ENCODE measurements around the gene TSSK6. TPM values are rescaled to one million over a fixed set of nuclear protein-coding genes. Genes with fewer than 3 reads are reported as not detected.
A peak's percentile ranks its signal among the peaks of the same experiment; 100 is the strongest.

Gene TSSK6
- total and polyA plus RNA-seq, 8 donors: 0.69 to 2.5 (median 1.5) TPM

GRCh38 chr19:19485161-19485997, 30.0 kb downstream of the TSSK6 start:
- WGBS, 2 donors: 83 to 87% methylated on average over 15 of the region's 15 CpGs
- intact Hi-C loops (cut with DNase I): loop anchor here in 2 of 3 donors (5.0 to 10.0 kb wide), 2 partner anchors 111 to 113 kb away; no protein-coding TSS in a partner anchor

GRCh38 chr19:19482809-19483596, 32.3 kb downstream of the TSSK6 start:
- H3K4me3 ChIP-seq: no peak overlapping the region
- peak in 1 of 6 donors; percentile 43 for DNase-seq
- no peaks in the 10 kb centered on the region for H3K27me3 ChIP-seq
- peaks cover 10 to 12% (median 10%) of the 10 kb centered on the region in 3 donors for H3K4me1 ChIP-seq
- no peaks in the 10 kb centered on the region for H3K36me3 ChIP-seq
- WGBS, 2 donors: 87% methylated on average over 19 of the region's 19 CpGs
- intact Hi-C loops (cut with DNase I): loop anchor here in 1 of 3 donors (10.0 kb wide), 1 partner anchor 108 kb away; no protein-coding TSS in a partner anchor
- FAIRE-seq: no peak
- no peaks in the 10 kb centered on the region for H3K9me3 ChIP-seq
- no peak overlapping the region for H3K27ac ChIP-seq
- no peak for ATAC-seq
- no peak for TF ChIP-seq CTCF (IDR thresholded peaks at IDR 0.05)

More at GRCh38 chr19:19485161-19485997, 30.0 kb downstream of the TSSK6 start:
- no peak overlapping the region for H3K4me3 ChIP-seq
- no peaks in the 10 kb centered on the region for H3K9me3 ChIP-seq
- peaks cover 20 to 34% (median 31%) of the 10 kb centered on the region in 3 donors for H3K4me1 ChIP-seq
- no peak for TF ChIP-seq CTCF (IDR thresholded peaks at IDR 0.05)
- FAIRE-seq (no peak), ATAC-seq (no peak), DNase-seq (peak in 1 of 6 donors; percentile 39)
- H3K27ac ChIP-seq: peak overlapping the region in 1 of 4 donors; percentile 5
- H3K36me3 ChIP-seq: no peaks in the 10 kb centered on the region
- no peaks in the 10 kb centered on the region for H3K27me3 ChIP-seq

- DNase-seq (peak in 1 of 6 donors; percentile 15), ATAC-seq (no peak), FAIRE-seq (no peak)
- no peaks in the 10 kb centered on the region for H3K9me3 ChIP-seq
- no peaks in the 10 kb centered on the region for H3K36me3 ChIP-seq
- H3K4me3 ChIP-seq: no peak overlapping the region
- no peaks in the 10 kb centered on the region for H3K27me3 ChIP-seq
- H3K27ac ChIP-seq: no peak overlapping the region
- peaks cover 0 to 5% (median 0%) of the 10 kb centered on the region in 3 donors for H3K4me1 ChIP-seq
- WGBS, 2 donors: 70 to 75% methylated on average over 5 of the region's 5 CpGs
- TF ChIP-seq CTCF (IDR thresholded peaks at IDR 0.05): no peak
- intact Hi-C loops (cut with DNase I): loop anchor here in 1 of 3 donors (10.0 kb wide), 1 partner anchor 106 kb away; no protein-coding TSS in a partner anchor
These were observed 34.7 kb downstream of the TSSK6 start for GRCh38 chr19:19480688-19481087.

- H3K4me1 ChIP-seq: peaks cover 0 to 5% (median 0%) of the 10 kb centered on the region in 3 donors
- H3K27ac ChIP-seq: no peak overlapping the region
- FAIRE-seq (no peak), DNase-seq (peak in 1 of 6 donors; percentile 31), ATAC-seq (peak; percentile 47 to 80 (median 72))
- 75 to 80% methylated on average over 10 of the region's 10 CpGs for WGBS, 2 donors
- intact Hi-C loops (cut with DNase I): no loop called here
- H3K36me3 ChIP-seq: no peaks in the 10 kb centered on the region
- no peaks in the 10 kb centered on the region for H3K9me3 ChIP-seq
- no peak overlapping the region for H3K4me3 ChIP-seq
- H3K27me3 ChIP-seq: no peaks in the 10 kb centered on the region
- TF ChIP-seq CTCF (IDR thresholded peaks at IDR 0.05): no peak
These were observed 37.5 kb downstream of the TSSK6 start for GRCh38 chr19:19477705-19478383.

Measured in pancreas (tissue), 10 donors.